ENCODE results near the gene GPC6.

DNA sequence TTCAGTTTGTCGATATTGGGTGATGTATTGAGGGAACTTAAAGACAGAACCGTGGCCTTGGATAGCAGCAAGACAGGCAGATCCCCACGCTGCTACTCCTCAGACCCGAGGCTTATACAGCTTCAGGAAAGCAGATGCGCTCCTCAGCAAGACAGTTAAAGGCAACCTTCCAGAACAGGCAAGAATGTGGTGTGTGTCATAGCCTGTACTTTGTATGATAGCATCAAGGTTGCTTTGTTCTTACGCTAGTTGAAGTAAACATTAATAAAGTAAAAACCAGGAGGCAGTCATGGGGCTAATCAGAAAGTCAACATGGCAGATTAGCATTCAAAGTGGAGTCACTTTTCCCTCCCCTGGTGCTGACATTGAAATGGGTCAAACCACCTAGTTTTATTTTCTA, 779.7 kb downstream of the GPC6 start:
- TF ChIP-seq, protein P1, sequence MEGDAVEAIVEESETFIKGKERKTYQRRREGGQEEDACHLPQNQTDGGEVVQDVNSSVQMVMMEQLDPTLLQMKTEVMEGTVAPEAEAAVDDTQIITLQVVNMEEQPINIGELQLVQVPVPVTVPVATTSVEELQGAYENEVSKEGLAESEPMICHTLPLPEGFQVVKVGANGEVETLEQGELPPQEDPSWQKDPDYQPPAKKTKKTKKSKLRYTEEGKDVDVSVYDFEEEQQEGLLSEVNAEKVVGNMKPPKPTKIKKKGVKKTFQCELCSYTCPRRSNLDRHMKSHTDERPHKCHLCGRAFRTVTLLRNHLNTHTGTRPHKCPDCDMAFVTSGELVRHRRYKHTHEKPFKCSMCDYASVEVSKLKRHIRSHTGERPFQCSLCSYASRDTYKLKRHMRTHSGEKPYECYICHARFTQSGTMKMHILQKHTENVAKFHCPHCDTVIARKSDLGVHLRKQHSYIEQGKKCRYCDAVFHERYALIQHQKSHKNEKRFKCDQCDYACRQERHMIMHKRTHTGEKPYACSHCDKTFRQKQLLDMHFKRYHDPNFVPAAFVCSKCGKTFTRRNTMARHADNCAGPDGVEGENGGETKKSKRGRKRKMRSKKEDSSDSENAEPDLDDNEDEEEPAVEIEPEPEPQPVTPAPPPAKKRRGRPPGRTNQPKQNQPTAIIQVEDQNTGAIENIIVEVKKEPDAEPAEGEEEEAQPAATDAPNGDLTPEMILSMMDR (IDR thresholded peaks at IDR 0.05; ENCODE audit: low read depth, low read length): no peak
- TF ChIP-seq EZH2phosphoT487 (IDR thresholded peaks at IDR 0.05; ENCODE audit: low read depth): no peak
